Ascending aorta (tissue), 2 donors: ENCODE results near the gene GRIA1. TPM values are rescaled to one million over a fixed set of nuclear protein-coding genes. Genes with fewer than 3 reads are reported as not detected.

ENCODE experiments used
- DNase-seq, 2 donors: peaks; one replicate each; pipeline ENCODE4 v3.0.0-alpha.2; 2019; ENCODE audit warnings: low spot score in 2 of 2
- H3K27ac ChIP-seq, 2 donors: fragments of 200-600 bp; sonication (generic); one replicate each; pipeline ENCODE4 v1.5.1; 2016 to 2017; ENCODE audit warnings: mild to moderate bottlenecking in 1 of 2
- H3K27me3 ChIP-seq: fragments of 200-600 bp; sonication (generic); one replicate; pipeline ENCODE4 v1.5.1; 2017
- H3K36me3 ChIP-seq, 2 donors: fragments of 200-600 bp; sonication (generic); one replicate each; pipeline ENCODE4 v1.5.1; 2016
- H3K4me1 ChIP-seq, 2 donors: fragments of 200-600 bp; sonication (generic); one replicate each; pipeline ENCODE4 v1.5.1; 2016 to 2017; ENCODE audit warnings: mild to moderate bottlenecking in 1 of 2
- H3K4me3 ChIP-seq, 2 donors: fragments of 200-600 bp; sonication (generic); one replicate each; pipeline ENCODE4 v1.5.1; 2016 to 2017; ENCODE audit warnings: mild to moderate bottlenecking in 1 of 2
- H3K9me3 ChIP-seq, 2 donors: fragments of 200-600 bp; sonication (generic); one replicate each; pipeline ENCODE4 v1.5.1; 2016
- intact Hi-C: fragments of 100-400 bp; cut with DNase I; formaldehyde crosslinking; loops from one replicate; pipeline ENCODE4 v1.15.1; 2023
- total RNA-seq: library from RNA; depleted of rRNA; stranded (reverse); fragments of >200 nt; gene quantifications from one replicate; pipeline ENCODE4 v1.1.0, GENCODE V29; 2016
- TF ChIP-seq, protein P1 (sequence below), 3 experiments: fragments of 200-600 bp in 2 of 3; fragments of 450-650 bp in 1 of 3; sonication (generic) in 2 of 3; IDR thresholded peaks; one replicate each; pipeline ENCODE4 v1.5.1; 2016 to 2019; ENCODE audit warnings: antibody characterized with exemption in 3 of 3, mild to moderate bottlenecking in 1 of 3, moderate library complexity in 1 of 3

GRIA1 gene
- total RNA-seq, 1 donor from 2014 or later: 7.0 TPM

DNA sequence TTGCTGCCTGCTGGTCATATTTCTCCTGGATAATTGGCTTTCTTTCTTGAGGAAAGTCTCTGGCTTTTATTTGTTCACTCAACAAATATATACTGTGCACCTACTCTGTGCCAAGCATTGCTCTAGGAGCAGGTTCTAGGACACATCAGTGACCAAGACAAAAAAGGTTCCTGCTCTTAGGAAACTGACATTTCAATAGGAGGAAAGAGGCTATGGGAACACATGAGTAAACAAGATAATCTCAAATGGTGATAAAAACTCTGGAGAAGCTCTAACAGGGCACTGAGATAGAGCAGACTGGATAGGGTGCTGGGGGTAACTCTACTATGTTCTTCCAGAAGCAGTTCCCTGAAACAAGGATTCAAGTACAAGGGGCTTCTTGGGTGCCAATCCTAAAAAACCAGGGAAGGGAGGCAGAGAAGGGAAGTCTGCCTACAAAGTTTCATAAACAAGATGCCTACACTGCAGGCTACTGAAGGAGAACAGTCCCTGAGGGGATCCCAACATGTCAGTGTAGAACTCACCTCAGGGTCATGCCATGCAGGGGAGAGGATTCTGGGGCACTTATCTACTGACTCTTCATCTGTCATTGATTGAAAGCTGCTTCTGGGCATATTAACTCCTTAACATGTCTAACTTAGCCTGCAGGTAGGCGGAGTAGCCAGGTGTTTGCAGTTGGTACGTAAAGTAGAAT, 181.3 kb downstream of the GRIA1 start:
- TF ChIP-seq, protein P1, sequence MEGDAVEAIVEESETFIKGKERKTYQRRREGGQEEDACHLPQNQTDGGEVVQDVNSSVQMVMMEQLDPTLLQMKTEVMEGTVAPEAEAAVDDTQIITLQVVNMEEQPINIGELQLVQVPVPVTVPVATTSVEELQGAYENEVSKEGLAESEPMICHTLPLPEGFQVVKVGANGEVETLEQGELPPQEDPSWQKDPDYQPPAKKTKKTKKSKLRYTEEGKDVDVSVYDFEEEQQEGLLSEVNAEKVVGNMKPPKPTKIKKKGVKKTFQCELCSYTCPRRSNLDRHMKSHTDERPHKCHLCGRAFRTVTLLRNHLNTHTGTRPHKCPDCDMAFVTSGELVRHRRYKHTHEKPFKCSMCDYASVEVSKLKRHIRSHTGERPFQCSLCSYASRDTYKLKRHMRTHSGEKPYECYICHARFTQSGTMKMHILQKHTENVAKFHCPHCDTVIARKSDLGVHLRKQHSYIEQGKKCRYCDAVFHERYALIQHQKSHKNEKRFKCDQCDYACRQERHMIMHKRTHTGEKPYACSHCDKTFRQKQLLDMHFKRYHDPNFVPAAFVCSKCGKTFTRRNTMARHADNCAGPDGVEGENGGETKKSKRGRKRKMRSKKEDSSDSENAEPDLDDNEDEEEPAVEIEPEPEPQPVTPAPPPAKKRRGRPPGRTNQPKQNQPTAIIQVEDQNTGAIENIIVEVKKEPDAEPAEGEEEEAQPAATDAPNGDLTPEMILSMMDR (IDR thresholded peaks at IDR 0.05): no peak
- H3K4me3 ChIP-seq: no peak overlapping the region
- no peak overlapping the region for H3K27ac ChIP-seq
- peaks cover 0 to 13% of the 10 kb centered on the region in 2 donors for H3K36me3 ChIP-seq
- H3K27me3 ChIP-seq: no peaks in the 10 kb centered on the region
- intact Hi-C loops: no loop called here
- no peaks in the 10 kb centered on the region for H3K4me1 ChIP-seq
- H3K9me3 ChIP-seq: no peaks in the 10 kb centered on the region
- no peak for DNase-seq

DNA sequence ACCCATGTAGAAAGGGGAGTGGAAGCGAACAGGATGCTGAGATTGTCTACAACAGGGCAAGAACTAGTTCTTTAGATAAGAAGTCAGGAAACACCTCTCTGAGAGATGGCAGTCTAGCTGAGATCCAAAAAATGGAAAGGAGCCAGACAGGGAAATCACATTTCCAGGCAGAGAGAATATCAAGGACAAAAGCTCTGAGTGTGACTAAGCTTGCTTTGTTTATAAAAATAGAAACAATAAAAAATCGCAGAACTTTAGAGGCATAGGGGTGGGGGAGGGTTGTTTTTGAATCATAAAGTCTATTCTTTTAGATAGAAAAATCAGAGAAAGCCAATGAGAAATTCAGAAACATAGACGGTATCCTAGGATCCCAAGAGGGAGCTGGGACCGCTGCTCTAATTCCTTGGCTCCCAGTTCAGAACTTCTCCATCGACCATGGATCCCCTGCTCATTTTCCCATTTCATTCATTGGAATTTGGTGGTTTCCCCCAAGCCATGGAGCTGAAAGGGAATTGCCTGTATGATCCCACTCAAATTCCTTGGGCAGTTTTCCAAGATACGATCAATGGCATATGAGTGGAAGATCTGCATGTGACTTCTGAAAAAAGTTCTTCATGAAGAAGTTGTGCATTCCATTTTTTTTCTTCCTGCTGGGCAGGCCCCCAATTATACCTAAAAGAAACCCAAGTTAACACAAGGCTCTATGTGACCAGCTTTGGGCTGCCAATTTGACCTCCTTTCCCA, 182.0 kb downstream of the GRIA1 start:
- H3K9me3 ChIP-seq: no peaks in the 10 kb centered on the region
- intact Hi-C loops: no loop called here
- H3K27ac ChIP-seq: no peak overlapping the region
- no peak overlapping the region for H3K4me3 ChIP-seq
- H3K27me3 ChIP-seq: no peaks in the 10 kb centered on the region
- H3K36me3 ChIP-seq: peaks cover 0 to 15% of the 10 kb centered on the region in 2 donors
- DNase-seq: no peak
- TF ChIP-seq, protein P1 (IDR thresholded peaks at IDR 0.05): no peak
- H3K4me1 ChIP-seq: no peaks in the 10 kb centered on the region

DNA sequence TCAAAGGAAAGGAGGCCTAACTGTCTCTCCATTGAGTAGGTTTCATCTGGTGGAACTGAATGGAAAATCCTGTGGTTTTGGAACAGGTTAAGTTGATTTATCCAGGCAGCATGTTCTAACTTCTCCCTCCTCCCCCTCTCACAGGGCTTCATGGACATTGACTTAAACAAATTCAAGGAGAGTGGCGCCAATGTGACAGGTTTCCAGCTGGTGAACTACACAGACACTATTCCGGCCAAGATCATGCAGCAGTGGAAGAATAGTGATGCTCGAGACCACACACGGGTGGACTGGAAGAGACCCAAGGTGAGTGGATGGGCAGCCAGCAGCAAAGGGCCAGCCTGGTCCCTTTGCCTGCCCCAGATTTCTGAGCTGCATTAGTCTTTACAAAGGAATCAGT, 183.9 kb downstream of the GRIA1 start:
- Histone ChIP-seq H3K36me3 (peaks cover 0 to 20% of the 10 kb centered on the region in 2 donors), H3K27me3 (no peaks in the 10 kb centered on the region), H3K4me3 (no peak overlapping the region), H3K9me3 (no peaks in the 10 kb centered on the region), H3K4me1 (no peaks in the 10 kb centered on the region), H3K27ac (no peak overlapping the region)
- DNase-seq: no peak
- intact Hi-C loops: no loop called here
- TF ChIP-seq, protein P1 (IDR thresholded peaks at IDR 0.05): no peak

DNA sequence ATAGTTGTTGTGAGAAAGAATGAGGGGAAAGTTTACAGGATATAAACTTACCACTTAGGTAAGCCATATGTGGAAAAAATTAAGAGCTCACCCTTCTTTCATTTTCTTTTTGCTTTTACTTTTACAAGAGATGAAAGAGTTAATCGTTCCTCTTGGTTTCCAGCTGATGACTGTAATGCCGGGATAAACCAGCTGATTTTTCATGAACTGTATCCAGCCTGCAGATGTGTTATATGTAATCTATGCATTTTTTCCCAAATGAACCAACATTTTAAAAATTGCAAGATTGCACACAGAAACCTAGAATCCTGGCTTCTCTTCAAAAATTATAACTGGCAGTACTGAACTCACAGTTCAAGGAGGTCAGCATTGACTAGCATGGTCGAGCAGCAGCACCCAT, 185.9 kb downstream of the GRIA1 start:
- no peak for DNase-seq
- no peak overlapping the region for H3K27ac ChIP-seq
- no peak overlapping the region for H3K4me3 ChIP-seq
- H3K9me3 ChIP-seq: no peaks in the 10 kb centered on the region
- no peaks in the 10 kb centered on the region for H3K4me1 ChIP-seq
- TF ChIP-seq, protein P1 (IDR thresholded peaks at IDR 0.05): no peak
- intact Hi-C loops: no loop called here
- no peaks in the 10 kb centered on the region for H3K27me3 ChIP-seq
- peaks cover 0 to 20% of the 10 kb centered on the region in 2 donors for H3K36me3 ChIP-seq

DNA sequence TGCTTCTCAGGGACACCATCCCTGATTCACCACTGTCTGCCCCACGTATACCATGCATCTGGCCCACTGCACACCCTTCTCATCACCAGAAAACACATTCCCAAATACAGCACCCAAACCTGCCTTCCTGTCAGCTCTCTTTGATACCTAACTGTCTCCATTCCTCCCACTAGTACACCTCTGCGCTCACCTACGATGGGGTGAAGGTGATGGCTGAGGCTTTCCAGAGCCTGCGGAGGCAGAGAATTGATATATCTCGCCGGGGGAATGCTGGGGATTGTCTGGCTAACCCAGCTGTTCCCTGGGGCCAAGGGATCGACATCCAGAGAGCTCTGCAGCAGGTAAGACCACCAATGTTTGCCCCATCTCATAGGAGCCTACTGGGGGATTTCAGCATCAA, 186.4 kb downstream of the GRIA1 start:
- H3K4me3 ChIP-seq: no peak overlapping the region
- TF ChIP-seq, protein P1 (IDR thresholded peaks at IDR 0.05): no peak
- H3K4me1 ChIP-seq: no peaks in the 10 kb centered on the region
- intact Hi-C loops: no loop called here
- no peaks in the 10 kb centered on the region for H3K9me3 ChIP-seq
- peaks cover 0 to 20% of the 10 kb centered on the region in 2 donors for H3K36me3 ChIP-seq
- no peak overlapping the region for H3K27ac ChIP-seq
- H3K27me3 ChIP-seq: no peaks in the 10 kb centered on the region
- no peak for DNase-seq
